HG02870 (cell line): ENCODE data around the gene THAP11.

Experiments used
- ATAC-seq: cut with Tn5 transposase; IDR thresholded peaks from one replicate; pipeline ENCODE4 v1.9.1; 2021; ENCODE audit warnings: mild to moderate bottlenecking, moderate library complexity; ENCODE audit not compliant: unreplicated experiment

Gene THAP11

GRCh38 chr16:67883146-67883871, 41.2 kb downstream of the THAP11 start:
- ATAC-seq = no peak

- no peak for ATAC-seq
Measured at GRCh38 chr16:67883872-67884261, 41.7 kb downstream of the THAP11 start.

GRCh38 chr16:67884684-67885083, 42.6 kb downstream of the THAP11 start, which contains the start of gene NRN1L:
TSS of gene NRN1L (plus strand) at chr16:67884885. CDS start at chr16:67884904, 19 bp downstream.
- ATAC-seq = no peak

GRCh38 chr16:67885545-67885944, 43.4 kb downstream of the THAP11 start:
- ATAC-seq = no peak

GRCh38 chr16:67885976-67886375, 43.9 kb downstream of the THAP11 start:
- ATAC-seq = no peak

- ATAC-seq = no peak
Measured at GRCh38 chr16:67886387-67886786, 44.3 kb downstream of the THAP11 start.

- no peak for ATAC-seq
Measured at GRCh38 chr16:67888331-67888730, 46.2 kb downstream of the THAP11 start.

GRCh38 chr16:67892375-67892774, 50.3 kb downstream of the THAP11 start:
- ATAC-seq = no peak

GRCh38 chr16:67892899-67893742, 51.0 kb downstream of the THAP11 start, which contains the start of gene PSKH1:
TSS of gene PSKH1 (plus strand) at chr16:67893254. CDS start at chr16:67908750, 15,496 bp downstream.
- peak; percentile 94 for ATAC-seq
